GM13976 (cell line): ENCODE measurements around the gene SLC22A5.
"Not testable (repeated sequence)": the region's sequence is repeated elsewhere in the genome, so short reads cannot be mapped to it uniquely, and the experiment has no call there.

ENCODE experiments used
- DNase-seq: peaks from one replicate; pipeline ENCODE4 v3.0.0; 2012; ENCODE audit warnings: low spot score
- in situ Hi-C: fragments of 300-500 bp; cut with MboI; formaldehyde crosslinking; loops from one replicate; pipeline ENCODE4 v1.12.0; 2022; ENCODE audit warnings: low sequenced_read_pairs, mixed read lengths, inconsistent platforms; ENCODE audit not compliant: unreplicated experiment
- TF ChIP-seq, protein P1 (sequence below): IDR thresholded peaks from 2 replicates; pipeline ENCODE4 v1.5.1; 2012; ENCODE audit warnings: borderline replicate concordance, mild to moderate bottlenecking; ENCODE audit not compliant: insufficient read depth; ENCODE audit errors: extremely low read depth, missing control alignments, control extremely low read depth

Gene SLC22A5

DNA sequence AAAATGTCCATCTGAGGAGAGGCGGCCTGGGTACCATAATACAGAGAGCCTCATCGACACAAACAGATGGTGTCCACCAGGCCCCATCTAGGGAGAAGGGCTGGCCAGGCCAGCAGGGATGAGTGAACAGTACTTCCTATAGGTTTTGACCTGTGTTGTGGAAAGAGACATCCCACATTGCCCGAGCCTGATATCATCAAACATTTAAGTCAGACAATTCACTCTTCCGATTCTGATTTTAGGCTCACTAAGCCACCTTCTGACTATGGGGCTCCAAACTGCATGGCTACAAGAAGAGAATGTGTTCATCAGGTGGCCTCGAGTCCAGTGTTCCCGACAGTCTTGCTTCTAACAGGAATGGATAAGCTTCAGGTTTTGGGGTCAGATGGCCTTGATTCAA, 38.9 kb downstream of the SLC22A5 start:
- no peak for DNase-seq
- in situ Hi-C loops: no loop called here
- TF ChIP-seq, protein P1, sequence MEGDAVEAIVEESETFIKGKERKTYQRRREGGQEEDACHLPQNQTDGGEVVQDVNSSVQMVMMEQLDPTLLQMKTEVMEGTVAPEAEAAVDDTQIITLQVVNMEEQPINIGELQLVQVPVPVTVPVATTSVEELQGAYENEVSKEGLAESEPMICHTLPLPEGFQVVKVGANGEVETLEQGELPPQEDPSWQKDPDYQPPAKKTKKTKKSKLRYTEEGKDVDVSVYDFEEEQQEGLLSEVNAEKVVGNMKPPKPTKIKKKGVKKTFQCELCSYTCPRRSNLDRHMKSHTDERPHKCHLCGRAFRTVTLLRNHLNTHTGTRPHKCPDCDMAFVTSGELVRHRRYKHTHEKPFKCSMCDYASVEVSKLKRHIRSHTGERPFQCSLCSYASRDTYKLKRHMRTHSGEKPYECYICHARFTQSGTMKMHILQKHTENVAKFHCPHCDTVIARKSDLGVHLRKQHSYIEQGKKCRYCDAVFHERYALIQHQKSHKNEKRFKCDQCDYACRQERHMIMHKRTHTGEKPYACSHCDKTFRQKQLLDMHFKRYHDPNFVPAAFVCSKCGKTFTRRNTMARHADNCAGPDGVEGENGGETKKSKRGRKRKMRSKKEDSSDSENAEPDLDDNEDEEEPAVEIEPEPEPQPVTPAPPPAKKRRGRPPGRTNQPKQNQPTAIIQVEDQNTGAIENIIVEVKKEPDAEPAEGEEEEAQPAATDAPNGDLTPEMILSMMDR: no peak

DNA sequence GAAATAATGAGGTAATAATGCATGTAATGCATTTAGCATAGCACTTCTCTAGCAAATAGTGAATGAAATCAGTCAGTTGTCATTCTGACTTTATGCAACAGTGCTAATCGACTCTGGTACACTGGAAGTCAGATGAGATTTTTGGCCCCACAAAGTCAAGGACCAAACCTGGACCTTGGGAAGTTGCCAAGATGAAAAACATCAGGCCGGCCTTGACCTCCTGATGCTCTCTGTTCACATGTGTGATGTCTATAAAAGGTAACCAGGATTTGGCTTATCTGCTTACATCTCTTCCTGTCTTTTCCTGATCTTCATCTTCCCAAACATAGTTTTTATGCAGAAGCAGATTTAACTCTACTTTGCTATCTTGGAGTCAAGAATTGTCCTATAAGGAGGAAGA, 39.5 kb downstream of the SLC22A5 start:
- TF ChIP-seq, protein P1: no peak
- in situ Hi-C loops: no loop called here

DNA sequence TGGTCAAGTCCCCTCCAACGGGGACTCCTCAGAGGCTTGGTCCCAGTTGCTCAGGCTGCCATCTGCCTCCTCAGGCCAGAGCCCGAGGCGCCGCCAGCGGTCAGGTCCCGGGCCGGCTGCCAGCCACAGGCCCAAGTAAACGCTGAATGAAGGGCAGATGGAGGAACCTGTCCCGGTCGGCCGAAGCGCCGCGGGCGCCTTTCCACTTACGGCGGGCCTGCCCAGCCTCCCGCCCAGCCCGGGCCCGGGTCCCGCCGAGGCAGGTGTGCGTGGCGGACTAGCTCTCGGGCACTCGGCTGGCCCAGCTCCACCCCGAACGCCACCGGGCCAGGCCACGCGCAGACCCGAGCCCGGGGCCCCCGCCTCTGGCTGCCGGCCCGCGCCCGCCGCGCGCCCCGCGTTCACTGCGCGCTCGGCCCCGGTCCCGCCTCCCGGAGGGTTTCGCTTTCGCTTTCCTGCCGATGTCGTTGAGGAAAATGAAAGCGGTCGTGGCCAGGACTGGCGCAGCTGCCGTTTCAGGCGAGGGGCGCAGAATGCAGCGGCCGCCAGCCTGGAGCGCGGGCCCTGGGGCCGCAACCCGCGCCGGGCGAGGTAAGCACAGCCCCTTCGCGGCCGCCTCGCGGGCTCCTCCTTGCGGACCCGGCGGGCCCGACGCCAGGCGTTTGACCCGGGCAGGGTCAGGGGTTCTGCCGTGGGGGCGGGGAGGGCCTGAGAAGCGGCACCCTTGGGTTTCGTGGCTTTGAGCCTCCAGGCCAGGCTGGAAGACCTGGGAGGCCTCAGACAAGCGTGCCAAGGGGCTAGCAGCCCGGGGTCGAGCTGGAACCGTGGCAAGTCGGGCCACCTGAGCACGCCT, 41.2 kb downstream of the SLC22A5 start:
- in situ Hi-C loops: no loop called here
- peak; percentile 88 for DNase-seq
- TF ChIP-seq, protein P1: peak; percentile 51

More for the DNA sequence above, 39.5 kb downstream of the SLC22A5 start:
- DNase-seq: no peak

DNA sequence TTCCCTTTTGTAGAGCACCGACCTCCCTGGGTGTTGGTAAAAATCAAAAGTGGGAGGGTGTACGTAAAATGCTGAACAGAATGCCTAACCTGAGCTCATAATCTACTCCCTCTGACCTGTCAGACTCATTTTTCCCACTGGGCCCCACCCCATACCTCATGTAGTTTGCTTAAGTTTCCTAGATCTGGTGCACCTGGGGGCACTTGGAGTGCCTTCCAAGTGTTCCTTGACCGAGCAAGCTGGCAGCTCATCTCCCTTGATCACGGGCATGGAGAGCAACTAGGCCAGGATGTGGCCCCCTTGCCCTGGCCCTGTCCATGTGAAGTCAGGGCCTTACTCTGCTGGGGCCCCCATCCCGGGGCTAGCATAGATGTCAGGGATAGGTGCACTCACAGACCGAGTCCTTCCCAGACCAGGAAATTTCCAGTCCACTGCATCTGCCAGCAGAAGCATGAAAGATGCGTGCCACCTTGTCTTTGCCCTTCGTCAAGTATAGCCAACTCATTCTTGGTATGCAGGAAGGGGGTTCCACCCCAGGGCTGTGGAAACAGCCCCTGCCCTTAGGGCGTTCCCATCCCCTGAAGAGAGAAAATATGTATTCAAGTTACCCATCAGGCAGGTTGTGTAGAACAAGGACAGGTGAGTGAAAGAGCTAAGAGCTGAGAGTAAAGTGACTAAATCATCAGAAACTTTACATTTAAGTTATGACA, 41.9 kb downstream of the SLC22A5 start:
- in situ Hi-C loops: no loop called here
- DNase-seq: no peak
- TF ChIP-seq, protein P1: no peak

DNA sequence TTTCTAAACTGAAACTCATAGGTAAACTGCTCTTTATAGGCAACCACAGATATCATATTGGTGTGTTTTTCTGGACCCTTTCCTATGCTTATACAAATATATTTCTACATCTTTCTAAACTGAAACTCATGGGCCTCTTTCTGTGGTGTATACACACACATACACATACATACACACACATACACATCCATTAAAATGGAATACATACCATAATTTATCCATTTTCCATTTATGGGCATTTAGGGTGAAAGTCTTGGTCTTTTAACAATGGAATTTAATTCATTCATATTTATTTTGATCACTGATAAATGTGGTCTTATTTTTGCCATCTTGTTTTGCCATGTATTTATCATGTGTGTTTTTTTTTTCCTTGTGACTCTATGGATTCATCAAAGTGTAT, 44.1 kb downstream of the SLC22A5 start:
- DNase-seq: no peak
- TF ChIP-seq, protein P1: no peak
- in situ Hi-C loops: no loop called here

DNA sequence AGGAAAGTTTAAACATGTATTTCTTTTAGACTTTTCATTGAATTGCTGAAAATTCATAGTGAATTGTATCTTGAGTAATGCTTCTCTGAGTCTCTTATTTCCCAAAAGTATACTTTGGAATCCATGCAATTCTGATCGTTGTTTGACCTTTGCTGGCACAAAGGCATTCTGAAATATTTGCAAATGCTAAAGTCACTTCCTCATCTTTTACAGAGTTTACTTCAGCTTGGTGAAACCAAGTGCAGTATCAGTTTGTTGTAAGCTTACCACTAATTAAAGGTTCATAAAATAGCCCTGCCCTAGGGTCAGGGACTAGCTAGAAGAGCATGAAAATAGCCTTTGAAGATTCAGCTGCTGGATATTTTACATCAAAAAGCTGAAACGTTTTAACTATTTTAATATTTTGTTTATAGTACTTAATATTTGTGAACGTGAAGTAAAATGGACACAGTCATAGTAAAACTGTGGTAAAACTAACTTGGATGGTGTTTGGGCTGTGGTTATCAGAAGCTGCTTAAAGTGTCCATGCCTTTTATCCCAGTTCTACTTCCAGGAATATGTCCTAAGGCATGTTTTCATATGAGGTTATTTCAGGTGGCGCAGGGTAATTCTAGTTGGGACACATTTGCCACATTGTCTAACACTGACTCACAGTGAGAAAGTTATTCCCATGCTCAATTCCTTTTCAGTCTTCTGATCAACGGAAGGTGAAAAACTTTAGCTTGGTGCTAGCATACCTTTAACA, 45.3 kb downstream of the SLC22A5 start:
- in situ Hi-C loops: no loop called here
- TF ChIP-seq, protein P1: no peak
- DNase-seq: no peak

DNA sequence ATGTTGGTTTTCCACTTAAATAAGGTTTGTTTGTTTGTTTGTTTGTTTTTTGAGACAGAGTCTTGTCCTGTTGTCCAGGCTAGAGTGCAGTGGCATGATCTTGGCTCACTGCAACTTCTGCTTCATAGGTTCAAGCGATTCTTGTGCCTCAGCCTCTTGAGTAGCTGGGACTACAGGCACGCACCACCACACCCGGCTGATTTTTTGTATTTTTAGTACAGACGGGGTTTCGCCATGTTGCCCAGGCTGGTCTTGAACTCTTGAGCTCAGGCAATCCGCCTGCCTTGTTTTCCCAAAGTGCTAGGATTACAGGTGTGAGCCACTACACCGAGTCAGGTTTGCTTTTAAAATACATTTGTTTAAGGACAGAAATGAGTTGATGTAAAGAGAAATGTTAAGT, 46.0 kb downstream of the SLC22A5 start:
- in situ Hi-C loops, DNase-seq: not testable (repeated sequence)
